GM12874 (cell line): ENCODE data around the gene BAIAP2.

Experiments used
- TF ChIP-seq, protein P1 (sequence below): IDR thresholded peaks from 2 replicates; pipeline ENCODE4 v1.5.1; 2011; ENCODE audit warnings: low read depth, mild to moderate bottlenecking, control low read depth, low read length, moderate library complexity; ENCODE audit not compliant: insufficient read depth

The BAIAP2 gene

GRCh38 chr17:81013642-81014041 lies 21.3 kb upstream of the BAIAP2 start:
- TF ChIP-seq, protein P1, sequence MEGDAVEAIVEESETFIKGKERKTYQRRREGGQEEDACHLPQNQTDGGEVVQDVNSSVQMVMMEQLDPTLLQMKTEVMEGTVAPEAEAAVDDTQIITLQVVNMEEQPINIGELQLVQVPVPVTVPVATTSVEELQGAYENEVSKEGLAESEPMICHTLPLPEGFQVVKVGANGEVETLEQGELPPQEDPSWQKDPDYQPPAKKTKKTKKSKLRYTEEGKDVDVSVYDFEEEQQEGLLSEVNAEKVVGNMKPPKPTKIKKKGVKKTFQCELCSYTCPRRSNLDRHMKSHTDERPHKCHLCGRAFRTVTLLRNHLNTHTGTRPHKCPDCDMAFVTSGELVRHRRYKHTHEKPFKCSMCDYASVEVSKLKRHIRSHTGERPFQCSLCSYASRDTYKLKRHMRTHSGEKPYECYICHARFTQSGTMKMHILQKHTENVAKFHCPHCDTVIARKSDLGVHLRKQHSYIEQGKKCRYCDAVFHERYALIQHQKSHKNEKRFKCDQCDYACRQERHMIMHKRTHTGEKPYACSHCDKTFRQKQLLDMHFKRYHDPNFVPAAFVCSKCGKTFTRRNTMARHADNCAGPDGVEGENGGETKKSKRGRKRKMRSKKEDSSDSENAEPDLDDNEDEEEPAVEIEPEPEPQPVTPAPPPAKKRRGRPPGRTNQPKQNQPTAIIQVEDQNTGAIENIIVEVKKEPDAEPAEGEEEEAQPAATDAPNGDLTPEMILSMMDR, result no peak

GRCh38 chr17:81015136-81015535 lies 19.8 kb upstream of the BAIAP2 start:
- TF ChIP-seq, protein P1, result no peak

- TF ChIP-seq, protein P1, result no peak
Measured at GRCh38 chr17:81016575-81016974, 18.4 kb upstream of the BAIAP2 start.

DNA sequence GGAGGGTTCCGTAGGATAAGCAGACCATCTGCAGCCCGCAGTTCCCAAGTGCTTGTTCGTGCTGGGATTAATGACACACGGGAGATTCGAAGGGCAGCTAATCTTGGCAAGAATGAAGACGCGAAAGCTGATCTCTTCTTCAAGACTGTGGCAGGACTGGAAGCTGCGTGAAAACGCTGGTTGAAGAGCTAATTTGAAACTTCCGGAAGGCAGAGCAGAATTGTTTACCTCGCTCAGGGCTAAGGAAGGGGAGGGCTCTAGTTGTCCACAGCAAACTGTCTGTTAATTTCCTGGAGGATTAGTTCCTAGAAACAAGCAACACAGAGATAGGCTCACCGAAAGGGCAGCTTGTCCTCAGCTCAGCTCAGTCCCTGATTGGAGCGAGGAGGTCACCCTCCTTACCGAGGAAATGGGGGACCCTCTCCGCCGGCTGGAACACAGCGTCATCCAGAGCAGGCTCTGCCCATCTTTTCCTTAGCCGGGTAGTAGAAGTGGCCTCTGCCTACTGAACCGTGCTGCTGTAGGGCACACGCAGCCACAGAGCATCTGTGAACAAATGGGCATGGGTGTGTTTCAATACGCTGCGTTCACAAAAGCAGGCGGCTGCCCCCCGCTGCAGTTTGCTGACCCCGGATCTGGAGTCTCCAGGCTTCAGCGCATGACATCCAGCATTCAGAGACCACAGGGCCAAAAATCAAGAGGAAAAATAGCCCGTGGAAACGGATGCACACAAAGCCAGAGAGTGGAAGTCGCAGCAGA lies 16.7 kb upstream of the BAIAP2 start:
- TF ChIP-seq, protein P1, result no peak

GRCh38 chr17:81019563-81020442 lies 15.1 kb upstream of the BAIAP2 start:
- TF ChIP-seq, protein P1, result no peak

DNA sequence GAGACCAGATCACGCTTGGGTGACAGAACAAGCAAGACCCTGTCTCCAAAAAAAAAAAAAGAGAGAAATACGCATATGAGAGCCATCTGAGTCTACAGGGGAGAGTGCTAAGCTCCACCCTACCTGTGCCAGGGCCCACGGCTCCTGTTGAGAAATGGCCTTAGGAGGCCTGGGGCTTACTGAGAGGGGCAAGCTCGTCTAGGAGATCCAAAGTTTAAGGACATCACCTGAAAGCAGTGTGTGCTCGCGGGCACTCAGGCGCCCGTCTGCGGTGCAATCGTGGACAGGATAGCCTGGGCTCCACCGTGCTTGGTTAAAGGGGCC lies 14.5 kb upstream of the BAIAP2 start:
- TF ChIP-seq, protein P1, result no peak

- TF ChIP-seq, protein P1, result no peak
Measured at GRCh38 chr17:81020767-81021497, 14.0 kb upstream of the BAIAP2 start.
